HCT116 (cell line): ENCODE results near the gene ZEB1. TPM values are rescaled to one million over a fixed set of nuclear protein-coding genes. Genes with fewer than 3 reads are reported as not detected.
A peak's percentile ranks its signal among the peaks of the same experiment; 100 is the strongest.

Experiments used
- ATAC-seq: fragments of 200-7000 bp; cut with Tn5 transposase; 2 replicates; pipeline ENCODE4 v1.9.1; 2020; ENCODE audit warnings: mild to moderate bottlenecking, moderate library complexity
- BruUV-seq: library from RNA; stranded (reverse); fragments of 400-500 nt; replicated peaks from 2 replicates; lab custom pipeline; 2021; lab: Mats Ljungman, UMichigan
- CTCF ChIA-PET: fragments of 300-600 bp; sonication (Branson Sonifier 250); formaldehyde crosslinking; loops from one replicate; lab custom pipeline; 2021; ENCODE audit warnings: antibody characterized with exemption; lab: Charles Lee
- POLR2A ChIA-PET: fragments of 300-600, 350-600 bp; sonication (Branson Sonifier 250); formaldehyde crosslinking; loops from one replicate; lab custom pipeline; 2021; ENCODE audit warnings: antibody characterized with exemption; lab: Charles Lee
- RAD21 ChIA-PET, 2 experiments: fragments of 300-600 bp; sonication (Branson Sonifier 250); formaldehyde crosslinking; loops; one replicate each; lab custom pipeline; 2023; ENCODE audit warnings: low total read pairs in 2 of 2; ENCODE audit not compliant: uncharacterized antibody in 2 of 2, unreplicated experiment in 2 of 2, low non-redundant PET in 1 of 2; lab: Charles Lee
- DNase-seq: peaks from one replicate; pipeline ENCODE4 v3.0.0-alpha.2; 2010; ENCODE audit warnings: low read depth, low spot score
- H2AFZ ChIP-seq: fragments of 200-600 bp; shearing (Covaris generic), sonication (generic); 2 replicates; pipeline ENCODE4 v1.6.1; 2017; ENCODE audit warnings: low read depth, mixed run types, mixed read lengths, antibody characterized with exemption, low read length; ENCODE audit not compliant: poor library complexity, severe bottlenecking
- H3K27ac ChIP-seq: 2 replicates; pipeline ENCODE4 v1.5.1; 2012; ENCODE audit warnings: low read depth, low read length
- H3K27me3 ChIP-seq: fragments of 200-600 bp; sonication (generic); 2 replicates; pipeline ENCODE4 v1.6.1; 2016; ENCODE audit warnings: mixed run types, low read length, mixed read lengths; ENCODE audit not compliant: insufficient read depth
- H3K36me3 ChIP-seq, 2 experiments: fragments of 200-500 bp in 1 of 2; fragments of 200-600 bp in 1 of 2; sonication (Bioruptor generic) in 1 of 2; sonication (generic) in 1 of 2; 2 replicates each; pipeline versions ENCODE4 v1.5.1 to v1.6.1; 2014 to 2016; ENCODE audit warnings: low read length in 2 of 2, inconsistent platforms in 1 of 2, mixed read lengths in 1 of 2, mixed run types in 1 of 2; ENCODE audit not compliant: insufficient read depth in 2 of 2, control insufficient read depth in 1 of 2
- H3K4me1 ChIP-seq, 2 experiments: fragments of 200-600 bp in 1 of 2; sonication (generic) in 1 of 2; 2 replicates each; pipeline versions ENCODE4 v1.5.1 to v1.6.1; 2012 to 2017; ENCODE audit warnings: low read length in 2 of 2, inconsistent platforms in 1 of 2, mild to moderate bottlenecking in 1 of 2, mixed read lengths in 1 of 2, mixed run types in 1 of 2, moderate library complexity in 1 of 2; ENCODE audit not compliant: insufficient read depth in 2 of 2, control insufficient read depth in 1 of 2
- H3K4me2 ChIP-seq: fragments of 200-600 bp; sonication (generic); 2 replicates; pipeline ENCODE4 v1.6.1; 2017; ENCODE audit warnings: mixed run types, low read length, mixed read lengths
- H3K4me3 ChIP-seq, 2 experiments: fragments of 200-600 bp in 1 of 2; sonication (generic) in 1 of 2; replicated peaks in 1 of 2; 2 replicates each; pipeline ENCODE4 v1.5.1; 2011 to 2016; ENCODE audit warnings: low read length in 2 of 2, control low read depth in 1 of 2, low read depth in 1 of 2, mild to moderate bottlenecking in 1 of 2, mixed read lengths in 1 of 2, mixed run types in 1 of 2
- H3K79me2 ChIP-seq: fragments of 200-600 bp; sonication (generic); 2 replicates; pipeline ENCODE4 v1.6.1; 2017; ENCODE audit warnings: mild to moderate bottlenecking, mixed run types, low read length, moderate library complexity, mixed read lengths; ENCODE audit not compliant: insufficient read depth
- H3K9ac ChIP-seq: fragments of 200-600 bp; sonication (generic); 2 replicates; pipeline ENCODE4 v1.6.1; 2016; ENCODE audit warnings: low read length, mixed read lengths
- H3K9me2 ChIP-seq: fragments of 200-600 bp; sonication (generic), shearing (Covaris generic); 2 replicates; pipeline ENCODE4 v1.6.1; 2017; ENCODE audit warnings: mixed run types, mild to moderate bottlenecking, moderate library complexity; ENCODE audit not compliant: insufficient read depth
- H3K9me3 ChIP-seq, 2 experiments: fragments of 200-500 bp in 1 of 2; fragments of 200-600 bp in 1 of 2; sonication (Bioruptor generic) in 1 of 2; sonication (generic) in 1 of 2; 2 replicates each; pipeline ENCODE4 v1.6.1; 2014 to 2017; ENCODE audit warnings: low read length in 2 of 2, mixed read lengths in 2 of 2, inconsistent platforms in 1 of 2, low read depth in 1 of 2, mild to moderate bottlenecking in 1 of 2, mixed run types in 1 of 2, moderate library complexity in 1 of 2; ENCODE audit not compliant: control insufficient read depth in 1 of 2, insufficient read depth in 1 of 2
- H4K20me1 ChIP-seq: fragments of 200-600 bp; sonication (generic), shearing (Covaris generic); 2 replicates; pipeline ENCODE4 v1.6.1; 2017; ENCODE audit warnings: mixed run types, mild to moderate bottlenecking, moderate library complexity; ENCODE audit not compliant: insufficient read depth
- CBX3 ChIP-seq: IDR thresholded peaks from 2 replicates; pipeline ENCODE4 v1.6.1; 2012; ENCODE audit warnings: low read depth
- POLR2A ChIP-seq: IDR thresholded peaks from 2 replicates; pipeline ENCODE4 v1.7.0; 2011; ENCODE audit warnings: borderline replicate concordance; ENCODE audit not compliant: insufficient read depth, insufficient read length; ENCODE audit errors: extremely low read depth
- RAD21 ChIP-seq: IDR thresholded peaks from 2 replicates; pipeline ENCODE4 v1.6.1; 2012; ENCODE audit warnings: low read depth, mild to moderate bottlenecking
- intact Hi-C: fragments of 100-400 bp; cut with micrococcal nuclease; formaldehyde crosslinking; loops from 2 replicates; pipeline ENCODE4 v1.10.0; 2022
- total RNA-seq: library from RNA; stranded (reverse); gene quantifications from one replicate; pipeline ENCODE4 v1.2.1, GENCODE V29; 2021; ENCODE audit not compliant: unreplicated experiment
- TF ChIP-seq, protein P1 (sequence below), 3 experiments: fragments of 200-600 bp in 1 of 3; sonication (generic) in 1 of 3; IDR thresholded peaks in 2 of 3; conservative IDR thresholded peaks in 1 of 3; 2 replicates each; pipeline ENCODE4 v1.5.1; 2012 to 2017; ENCODE audit warnings: low read depth in 2 of 3, low read length in 2 of 3, antibody characterized with exemption in 1 of 3, borderline replicate concordance in 1 of 3, control low read depth in 1 of 3, mild to moderate bottlenecking in 1 of 3, mixed read lengths in 1 of 3, mixed run types in 1 of 3, moderate library complexity in 1 of 3; ENCODE audit not compliant: insufficient read depth in 1 of 3
- TF ChIP-seq, protein P2 (sequence below): IDR thresholded peaks from 2 replicates; pipeline ENCODE4 v1.6.1; 2011; ENCODE audit warnings: mild to moderate bottlenecking, low read length, moderate library complexity; ENCODE audit not compliant: insufficient replicate concordance; ENCODE audit errors: extremely low read depth

The ZEB1 gene
- total RNA-seq, 1 experiment from 2014 or later: 3.4 TPM

DNA sequence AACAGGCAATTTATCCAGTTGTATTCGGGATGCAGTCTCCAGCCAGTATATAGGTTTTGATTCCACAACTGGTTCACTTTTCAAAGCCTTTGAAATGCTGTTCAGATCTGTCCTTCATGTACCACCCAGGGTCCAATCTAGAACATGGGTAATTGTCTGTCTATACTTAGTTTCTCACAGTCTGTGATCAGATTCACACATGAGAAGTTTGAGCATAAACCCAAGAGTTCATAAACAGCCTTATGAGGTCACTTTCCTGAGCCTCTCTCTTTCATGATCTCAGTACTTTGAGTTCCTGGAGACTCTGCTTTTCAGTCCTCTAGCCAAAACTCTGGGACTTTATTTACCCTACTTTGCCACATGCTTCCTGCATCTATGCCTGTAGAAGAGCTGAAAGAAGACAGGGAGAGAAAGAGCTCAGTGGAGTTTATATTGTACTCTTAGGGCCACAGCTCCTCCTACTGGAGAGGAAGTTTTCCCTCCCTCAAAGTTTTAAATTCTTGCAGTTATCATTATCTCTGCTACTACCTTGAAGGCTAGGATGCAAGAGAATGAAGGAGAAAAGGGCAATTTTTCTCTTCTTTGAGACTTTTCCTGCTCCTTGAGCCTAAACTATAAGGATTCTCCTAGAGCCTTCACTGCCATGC is 172.0 kb downstream of the ZEB1 start:
- Histone ChIP-seq H4K20me1 (no peaks in the 10 kb centered on the region), H3K36me3 (no peaks in the 10 kb centered on the region), H3K9me3 (no peaks in the 10 kb centered on the region), H3K4me2 (no peak overlapping the region), H3K4me1 (no peaks in the 10 kb centered on the region), H3K4me3 (no peak overlapping the region), H3K27me3 (no peaks in the 10 kb centered on the region), H3K79me2 (no peaks in the 10 kb centered on the region), H3K27ac (no peak overlapping the region), H3K9ac (no peak overlapping the region), H3K9me2 (no peaks in the 10 kb centered on the region), H2AFZ (no peak overlapping the region)
- no peak for ATAC-seq
- intact Hi-C loops: no loop called here
- ChIA-PET CTCF (no interaction called here), RAD21 (interaction anchor here in 1 of 2 experiments (0.5 kb wide), 1 partner anchor 98 kb away, joined by 3 read pairs; no protein-coding TSS in a partner anchor), POLR2A (no interaction called here)
- BruUV-seq: no TSS peak
- TF ChIP-seq POLR2A: no peak
- TF ChIP-seq, protein P1, sequence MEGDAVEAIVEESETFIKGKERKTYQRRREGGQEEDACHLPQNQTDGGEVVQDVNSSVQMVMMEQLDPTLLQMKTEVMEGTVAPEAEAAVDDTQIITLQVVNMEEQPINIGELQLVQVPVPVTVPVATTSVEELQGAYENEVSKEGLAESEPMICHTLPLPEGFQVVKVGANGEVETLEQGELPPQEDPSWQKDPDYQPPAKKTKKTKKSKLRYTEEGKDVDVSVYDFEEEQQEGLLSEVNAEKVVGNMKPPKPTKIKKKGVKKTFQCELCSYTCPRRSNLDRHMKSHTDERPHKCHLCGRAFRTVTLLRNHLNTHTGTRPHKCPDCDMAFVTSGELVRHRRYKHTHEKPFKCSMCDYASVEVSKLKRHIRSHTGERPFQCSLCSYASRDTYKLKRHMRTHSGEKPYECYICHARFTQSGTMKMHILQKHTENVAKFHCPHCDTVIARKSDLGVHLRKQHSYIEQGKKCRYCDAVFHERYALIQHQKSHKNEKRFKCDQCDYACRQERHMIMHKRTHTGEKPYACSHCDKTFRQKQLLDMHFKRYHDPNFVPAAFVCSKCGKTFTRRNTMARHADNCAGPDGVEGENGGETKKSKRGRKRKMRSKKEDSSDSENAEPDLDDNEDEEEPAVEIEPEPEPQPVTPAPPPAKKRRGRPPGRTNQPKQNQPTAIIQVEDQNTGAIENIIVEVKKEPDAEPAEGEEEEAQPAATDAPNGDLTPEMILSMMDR (IDR thresholded peaks at IDR 0.05 in 2 of 3, conservative IDR thresholded peaks at IDR 0.05 in 1 of 3; ENCODE audit: borderline replicate concordance in 1 of 3, insufficient read depth in 1 of 3, low read depth in 2 of 3, low read length in 2 of 3): peak; percentile 30 to 55 (median 42); a peak in 5 of 6 replicates
- peak; percentile 63 for TF ChIP-seq RAD21
- peak; percentile 8 for DNase-seq

DNA sequence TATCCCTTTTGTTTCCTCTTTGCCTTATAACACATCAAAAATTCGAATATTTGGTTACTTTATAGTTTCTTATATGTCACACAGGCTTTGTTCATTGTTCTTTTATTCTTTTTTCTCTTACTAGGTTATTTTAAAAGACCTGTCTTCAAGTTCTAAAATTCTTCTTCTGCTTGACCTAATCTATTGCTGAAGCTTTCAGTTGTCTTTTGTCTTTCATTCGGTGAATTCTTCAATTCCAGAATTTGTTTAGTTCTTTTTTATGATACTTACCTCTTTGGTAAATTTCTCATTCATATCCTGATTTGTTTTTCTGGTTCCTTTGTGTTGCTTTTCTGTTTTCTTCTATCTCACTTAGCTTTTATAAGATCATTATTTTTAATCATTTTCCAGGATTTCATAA is 188.4 kb downstream of the ZEB1 start:
- H3K27ac ChIP-seq: no peak overlapping the region
- no peaks in the 10 kb centered on the region for H3K79me2 ChIP-seq
- no peaks in the 10 kb centered on the region for H3K36me3 ChIP-seq
- RAD21 ChIA-PET: no interaction called here
- H3K9ac ChIP-seq: no peak overlapping the region
- CTCF ChIA-PET: no interaction called here
- H3K4me3 ChIP-seq: no peak overlapping the region
- BruUV-seq: no TSS peak
- peaks cover 8 to 9% of the 10 kb centered on the region in 2 experiments; a peak in 2 of 4 replicates for H3K9me3 ChIP-seq
- no peak for ATAC-seq
- intact Hi-C loops: no loop called here
- no peaks in the 10 kb centered on the region for H3K4me1 ChIP-seq
- H3K27me3 ChIP-seq: no peaks in the 10 kb centered on the region
- TF ChIP-seq, protein P2, sequence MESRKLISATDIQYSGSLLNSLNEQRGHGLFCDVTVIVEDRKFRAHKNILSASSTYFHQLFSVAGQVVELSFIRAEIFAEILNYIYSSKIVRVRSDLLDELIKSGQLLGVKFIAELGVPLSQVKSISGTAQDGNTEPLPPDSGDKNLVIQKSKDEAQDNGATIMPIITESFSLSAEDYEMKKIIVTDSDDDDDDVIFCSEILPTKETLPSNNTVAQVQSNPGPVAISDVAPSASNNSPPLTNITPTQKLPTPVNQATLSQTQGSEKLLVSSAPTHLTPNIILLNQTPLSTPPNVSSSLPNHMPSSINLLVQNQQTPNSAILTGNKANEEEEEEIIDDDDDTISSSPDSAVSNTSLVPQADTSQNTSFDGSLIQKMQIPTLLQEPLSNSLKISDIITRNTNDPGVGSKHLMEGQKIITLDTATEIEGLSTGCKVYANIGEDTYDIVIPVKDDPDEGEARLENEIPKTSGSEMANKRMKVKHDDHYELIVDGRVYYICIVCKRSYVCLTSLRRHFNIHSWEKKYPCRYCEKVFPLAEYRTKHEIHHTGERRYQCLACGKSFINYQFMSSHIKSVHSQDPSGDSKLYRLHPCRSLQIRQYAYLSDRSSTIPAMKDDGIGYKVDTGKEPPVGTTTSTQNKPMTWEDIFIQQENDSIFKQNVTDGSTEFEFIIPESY: no peak
- peak; percentile 58; the same call in 1 of the 2 replicates for TF ChIP-seq CBX3
- H3K9me2 ChIP-seq: no peaks in the 10 kb centered on the region
- H4K20me1 ChIP-seq: no peaks in the 10 kb centered on the region
- no peak for DNase-seq
- H3K4me2 ChIP-seq: no peak overlapping the region
- POLR2A ChIA-PET: no interaction called here
- H2AFZ ChIP-seq: no peak overlapping the region
